ENCODE results near the gene SH2B2.
"Not testable (repeated sequence)": the region's sequence is repeated elsewhere in the genome, so short reads cannot be mapped to it uniquely, and the experiment has no call there.

The SH2B2 gene

DNA sequence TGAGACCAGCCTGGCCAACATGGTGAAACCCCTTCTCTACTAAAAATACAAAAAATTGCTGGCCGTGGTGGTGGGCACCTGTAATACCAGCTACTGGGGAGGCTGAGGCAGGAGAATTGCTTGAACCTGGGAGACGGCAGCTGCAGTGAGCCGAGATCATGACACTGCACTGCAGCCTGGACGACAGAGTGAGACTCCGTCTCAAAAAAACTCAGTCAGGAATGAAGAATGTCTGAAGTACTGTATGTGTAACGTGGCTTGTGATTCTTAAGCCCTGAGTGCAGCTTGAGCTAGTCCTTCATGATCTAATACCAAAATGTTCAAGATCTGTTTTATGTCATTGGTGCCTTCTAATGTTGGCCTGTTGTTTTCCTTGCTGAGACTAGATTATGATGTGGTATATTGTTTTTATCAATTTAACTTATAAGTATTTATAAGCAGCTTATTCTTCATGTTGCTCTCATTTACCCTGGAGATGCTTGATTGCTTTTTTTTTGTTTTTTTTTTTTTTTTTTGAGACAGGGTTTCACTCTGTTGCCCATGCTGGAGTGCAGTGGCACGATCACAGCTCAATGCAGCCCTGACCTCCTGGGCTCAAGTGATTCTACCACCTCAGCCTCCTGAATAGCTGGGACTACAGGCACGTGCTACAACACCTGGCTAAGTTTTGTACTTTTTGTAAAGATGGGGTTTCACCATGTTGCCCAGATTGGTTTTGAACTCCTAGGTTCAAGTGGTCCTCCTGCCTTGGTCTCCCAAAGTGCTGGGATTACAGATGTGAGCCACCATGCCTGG, 44.2 kb downstream of the SH2B2 start:
- H3K27me3 ChIP-seq (ENCODE audit: low read depth); in situ Hi-C loops (cut with MboI; ENCODE audit: low sequenced_read_pairs); H3K36me3 ChIP-seq (replicated peaks); H3K4me1 ChIP-seq; H3K9me3 ChIP-seq; DNase-seq (ENCODE audit: low spot score in 2 of 2); H3K4me3 ChIP-seq: not testable (repeated sequence)

GRCh38 chr7:102335574-102335973, 48.9 kb downstream of the SH2B2 start:
- H3K4me1 ChIP-seq; in situ Hi-C loops (cut with MboI; ENCODE audit: low sequenced_read_pairs); H3K4me3 ChIP-seq; DNase-seq (ENCODE audit: low spot score in 2 of 2); H3K9me3 ChIP-seq; H3K27me3 ChIP-seq (ENCODE audit: low read depth); H3K36me3 ChIP-seq (replicated peaks): not testable (repeated sequence)

DNA sequence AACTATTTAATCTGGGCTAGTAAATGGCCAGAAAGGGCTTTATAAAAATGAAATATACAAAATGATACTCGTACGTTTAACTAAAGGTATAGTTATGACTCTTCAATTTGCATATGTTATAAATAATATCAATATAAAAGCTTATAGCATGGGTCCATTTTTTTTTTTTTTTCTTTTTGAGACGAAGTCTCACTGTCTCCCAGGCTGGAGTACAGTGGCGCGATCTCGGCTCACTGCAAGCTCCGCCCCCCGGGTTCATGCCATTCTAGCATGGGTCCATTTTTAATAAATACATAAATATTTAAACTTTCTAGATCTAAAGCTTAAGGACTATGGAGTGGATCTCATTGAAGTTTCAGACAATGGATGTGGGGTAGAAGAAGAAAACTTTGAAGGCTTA, 50.3 kb downstream of the SH2B2 start:
- H3K27me3 ChIP-seq (ENCODE audit: low read depth); H3K4me1 ChIP-seq; H3K4me3 ChIP-seq; H3K36me3 ChIP-seq (replicated peaks); in situ Hi-C loops (cut with MboI; ENCODE audit: low sequenced_read_pairs); H3K9me3 ChIP-seq: not testable (repeated sequence)
- DNase-seq (ENCODE audit: low spot score in 2 of 2) = peak in 1 of 2 experiments; percentile 31

- not testable (repeated sequence) for DNase-seq (ENCODE audit: low spot score in 2 of 2); H3K9me3 ChIP-seq
Observed at GRCh38 chr7:102337420-102337819, 50.8 kb downstream of the SH2B2 start.

DNA sequence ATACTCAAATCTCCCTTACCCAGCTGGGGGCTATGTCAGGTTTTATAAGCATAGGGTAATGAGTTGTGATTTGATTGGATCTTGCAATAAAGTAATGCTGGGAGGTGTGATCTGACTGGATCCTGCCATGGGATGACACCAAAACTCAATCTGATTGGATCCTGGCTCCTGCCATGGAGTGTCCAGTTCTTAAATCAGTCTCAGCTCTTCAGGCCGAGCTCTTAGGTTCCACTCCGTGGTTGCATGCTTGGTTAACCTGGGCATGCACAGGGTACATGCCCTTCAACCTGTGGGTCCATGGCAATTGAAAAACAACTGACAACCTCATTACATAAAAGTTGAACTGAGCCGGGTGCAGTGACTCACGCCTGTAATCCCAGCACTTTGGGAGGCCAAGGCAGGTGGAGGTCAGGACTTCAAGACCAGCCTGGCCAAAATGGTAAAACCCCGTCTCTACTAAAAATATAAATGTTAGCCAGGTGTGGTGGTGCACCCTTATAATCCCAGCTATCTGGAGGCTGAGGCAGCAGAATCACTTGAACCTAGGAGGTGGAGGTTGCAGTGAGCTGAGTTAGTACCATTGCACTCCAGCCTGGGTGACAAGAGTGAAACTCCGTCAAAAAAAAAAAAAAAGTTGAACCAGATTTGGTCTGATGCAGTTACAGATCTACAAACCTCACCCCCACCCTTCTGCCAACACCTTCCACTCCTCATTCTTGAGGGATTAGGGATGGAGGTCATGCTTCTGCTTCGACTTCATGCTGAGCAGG, 54.1 kb downstream of the SH2B2 start:
- H3K27me3 ChIP-seq (ENCODE audit: low read depth); H3K4me1 ChIP-seq; in situ Hi-C loops (cut with MboI; ENCODE audit: low sequenced_read_pairs); DNase-seq (ENCODE audit: low spot score in 2 of 2); H3K4me3 ChIP-seq; H3K9me3 ChIP-seq; H3K36me3 ChIP-seq (replicated peaks): not testable (repeated sequence)

More at GRCh38 chr7:102337420-102337819, 50.8 kb downstream of the SH2B2 start:
- H3K4me1 ChIP-seq; H3K27me3 ChIP-seq (ENCODE audit: low read depth); H3K4me3 ChIP-seq; in situ Hi-C loops (cut with MboI; ENCODE audit: low sequenced_read_pairs); H3K36me3 ChIP-seq (replicated peaks): not testable (repeated sequence)

DNA sequence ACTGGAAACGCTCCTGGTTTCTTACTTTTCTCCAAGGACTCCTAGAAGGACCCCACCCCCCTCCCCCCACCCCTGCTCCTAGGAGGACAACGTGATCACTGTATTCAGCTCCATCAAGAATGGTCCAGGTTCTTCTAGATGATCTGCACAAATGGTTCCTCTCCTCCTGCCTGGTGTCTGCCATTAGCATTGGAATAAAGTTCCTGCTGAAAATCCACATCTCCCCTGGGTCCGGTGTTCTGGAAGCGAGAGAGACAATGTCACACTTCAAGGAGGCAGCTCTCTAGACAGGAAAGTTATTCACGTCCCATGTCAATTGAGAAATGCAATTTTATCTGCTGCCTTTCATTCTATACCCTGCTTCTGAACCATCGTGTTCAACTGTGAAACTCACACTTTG, 60.3 kb downstream of the SH2B2 start:
- H3K9me3 ChIP-seq; H3K27me3 ChIP-seq (ENCODE audit: low read depth); H3K4me1 ChIP-seq; H3K4me3 ChIP-seq; H3K36me3 ChIP-seq (replicated peaks); in situ Hi-C loops (cut with MboI; ENCODE audit: low sequenced_read_pairs); DNase-seq (ENCODE audit: low spot score in 2 of 2): not testable (repeated sequence)

GRCh38 chr7:102356344-102356743, 69.7 kb downstream of the SH2B2 start, which contains the start of gene SPDYE6:
TSS of gene SPDYE6 (minus strand) at chr7:102356444. CDS start at chr7:102356023, 421 bp downstream.
- in situ Hi-C loops (cut with MboI; ENCODE audit: low sequenced_read_pairs); H3K27me3 ChIP-seq (ENCODE audit: low read depth); H3K9me3 ChIP-seq: not testable (repeated sequence)

DNA sequence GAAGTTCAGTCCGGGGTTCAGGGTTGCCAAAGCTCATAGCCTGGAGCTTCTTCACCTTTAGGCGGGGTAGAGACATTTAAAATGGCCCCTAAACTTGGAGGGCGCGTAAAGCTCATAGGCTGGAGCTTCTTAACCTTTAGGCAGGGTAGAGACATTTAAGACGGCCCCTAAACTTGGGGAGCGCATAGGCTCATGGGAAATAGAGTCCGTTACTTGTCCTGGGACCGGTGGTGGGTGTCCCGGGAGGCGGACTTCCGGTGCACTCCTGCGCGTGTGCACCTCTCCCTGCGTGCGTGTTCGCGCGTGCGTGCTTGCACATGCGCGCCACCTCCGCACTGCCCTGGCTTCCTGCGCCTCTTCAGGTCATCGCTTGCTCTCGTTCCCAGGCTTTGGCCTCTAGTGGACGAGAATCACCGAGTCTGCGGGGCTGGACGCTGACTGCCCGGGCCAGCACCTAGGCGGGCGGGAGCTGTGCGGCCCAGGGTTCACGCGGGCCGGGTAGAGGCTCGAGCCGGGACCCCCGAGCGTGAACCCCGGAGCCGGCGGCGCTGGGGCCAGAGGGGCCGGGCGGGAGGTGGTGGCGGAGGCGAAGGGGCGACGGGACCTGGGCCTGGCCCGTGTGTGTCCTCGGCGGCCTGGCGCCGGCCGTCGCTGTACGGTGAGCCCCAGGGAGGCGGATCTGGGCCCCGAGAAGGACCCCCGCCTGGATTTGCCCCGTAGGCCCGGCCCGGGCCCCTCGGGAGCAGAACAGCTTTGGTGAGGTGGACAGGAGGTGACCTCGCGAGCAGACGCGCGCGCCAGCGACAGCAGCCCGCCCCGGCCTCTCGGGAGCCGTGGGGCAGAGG, 77.1 kb downstream of the SH2B2 start:
- in situ Hi-C loops (cut with MboI; ENCODE audit: low sequenced_read_pairs); H3K4me1 ChIP-seq; H3K36me3 ChIP-seq (replicated peaks); H3K27me3 ChIP-seq (ENCODE audit: low read depth); H3K9me3 ChIP-seq: not testable (repeated sequence)
- peak; percentile 96 to 97 for DNase-seq (ENCODE audit: low spot score in 2 of 2)
- peak overlapping the region; percentile 78 for H3K4me3 ChIP-seq

More at GRCh38 chr7:102356344-102356743, 69.7 kb downstream of the SH2B2 start, which contains the start of gene SPDYE6:
- not testable (repeated sequence) for H3K4me3 ChIP-seq; DNase-seq (ENCODE audit: low spot score in 2 of 2); H3K4me1 ChIP-seq; H3K36me3 ChIP-seq (replicated peaks)

- peak in 1 of 2 experiments; percentile 19 for DNase-seq (ENCODE audit: low spot score in 2 of 2)
- in situ Hi-C loops (cut with MboI; ENCODE audit: low sequenced_read_pairs); H3K27me3 ChIP-seq (ENCODE audit: low read depth); H3K36me3 ChIP-seq (replicated peaks); H3K4me1 ChIP-seq; H3K9me3 ChIP-seq: not testable (repeated sequence)
- H3K4me3 ChIP-seq = peak overlapping the region; percentile 78
Observed at GRCh38 chr7:102364394-102364886, 77.8 kb downstream of the SH2B2 start.

DNA sequence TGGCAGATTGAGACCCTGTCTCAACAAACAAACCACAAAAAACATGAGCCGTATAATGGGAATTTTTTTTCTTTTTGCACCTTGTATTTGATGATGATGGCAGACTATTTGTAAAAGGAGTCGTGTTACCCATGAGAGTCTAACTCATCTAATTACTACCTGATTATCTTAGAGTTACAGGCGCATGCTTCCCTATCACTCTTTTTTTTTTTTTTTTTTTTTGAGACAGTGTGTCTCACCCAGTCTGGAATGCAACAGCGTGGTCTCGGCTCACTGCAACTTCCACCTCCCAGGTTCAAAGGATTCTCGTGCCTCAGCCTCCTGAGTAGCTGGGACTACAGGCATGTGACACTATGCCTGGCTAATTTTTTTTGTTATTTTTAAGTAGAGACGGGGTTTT, 78.7 kb downstream of the SH2B2 start:
- H3K36me3 ChIP-seq (replicated peaks); H3K4me1 ChIP-seq; DNase-seq (ENCODE audit: low spot score in 2 of 2); H3K27me3 ChIP-seq (ENCODE audit: low read depth); in situ Hi-C loops (cut with MboI; ENCODE audit: low sequenced_read_pairs); H3K9me3 ChIP-seq: not testable (repeated sequence)
- H3K4me3 ChIP-seq = peak overlapping the region; percentile 78; the same call in 1 of the 2 replicates

DNA sequence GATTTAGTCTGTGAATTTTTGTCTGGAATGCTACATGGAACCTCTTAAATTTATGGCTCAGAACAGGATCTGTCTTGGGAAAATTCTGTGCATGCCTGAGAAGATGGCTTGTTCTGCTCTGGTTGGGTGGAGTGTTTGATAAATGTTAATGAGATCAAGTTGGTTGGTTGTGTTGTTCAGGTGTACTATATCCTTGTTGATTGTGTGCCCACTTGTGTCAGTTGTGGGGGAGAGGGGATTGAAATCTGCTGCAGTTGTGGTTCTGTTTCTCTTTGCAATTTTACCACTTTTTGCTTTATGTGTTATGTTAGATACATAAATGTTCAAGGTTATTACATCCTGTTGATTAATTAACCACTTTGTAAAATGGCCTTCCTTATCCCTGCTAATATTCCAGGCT, 83.4 kb downstream of the SH2B2 start:
- in situ Hi-C loops (cut with MboI; ENCODE audit: low sequenced_read_pairs); H3K27me3 ChIP-seq (ENCODE audit: low read depth); DNase-seq (ENCODE audit: low spot score in 2 of 2); H3K9me3 ChIP-seq; H3K36me3 ChIP-seq (replicated peaks); H3K4me1 ChIP-seq; H3K4me3 ChIP-seq: not testable (repeated sequence)

Data from HAP-1 (cell line).